Muscle layer of colon (tissue), 2 donors: ENCODE results near the gene RASGRP3.

Experiments
- H3K27ac ChIP-seq: one replicate; pipeline ENCODE4 v1.7.0; 2013; ENCODE audit warnings: low read depth, mild to moderate bottlenecking, low read length, moderate library complexity
- H3K27me3 ChIP-seq, 2 donors: one replicate each; pipeline ENCODE4 v1.7.0; 2013; ENCODE audit warnings: low read length in 2 of 2, mild to moderate bottlenecking in 2 of 2; ENCODE audit not compliant: insufficient read depth in 2 of 2, control insufficient read depth in 1 of 2
- H3K36me3 ChIP-seq: one replicate; pipeline ENCODE4 v1.7.0; 2013; ENCODE audit warnings: mild to moderate bottlenecking, low read length; ENCODE audit not compliant: insufficient read depth
- H3K4me1 ChIP-seq: one replicate; pipeline ENCODE4 v1.7.0; 2013; ENCODE audit warnings: mild to moderate bottlenecking, low read length; ENCODE audit not compliant: insufficient read depth
- H3K4me3 ChIP-seq, 2 donors: one replicate each; pipeline ENCODE4 v1.7.0; 2013; ENCODE audit warnings: low read length in 2 of 2, low read depth in 1 of 2, mild to moderate bottlenecking in 1 of 2, moderate library complexity in 1 of 2
- H3K9ac ChIP-seq: one replicate; pipeline ENCODE4 v1.7.0; 2013; ENCODE audit warnings: low read length
- H3K9me3 ChIP-seq: one replicate; pipeline ENCODE4 v1.7.0; 2013; ENCODE audit warnings: mild to moderate bottlenecking, low read length
- donor health status: abdominal sarcoma.
- donor health status: Adenocarcinoma of cecum.

RASGRP3 gene

DNA sequence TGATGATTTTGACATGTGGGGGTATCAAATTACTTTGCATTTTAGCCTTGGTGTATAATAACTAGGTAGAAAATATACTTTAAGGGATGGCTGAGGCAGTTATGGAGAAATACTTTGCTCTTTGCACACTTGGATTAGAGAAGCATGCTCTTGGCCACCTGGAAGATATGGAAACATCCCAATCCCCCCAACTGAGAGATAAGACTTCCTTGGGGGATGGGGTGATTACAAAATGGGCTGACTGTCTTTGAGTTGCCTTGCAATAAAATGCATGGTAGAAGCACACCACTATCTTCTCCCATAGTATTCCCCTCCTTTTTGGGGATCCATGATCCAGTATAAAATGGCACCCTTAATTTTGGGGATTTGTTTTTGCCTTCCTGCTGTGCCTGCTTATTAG is 137.7 kb downstream of the RASGRP3 start:
- no peak overlapping the region for H3K4me3 ChIP-seq
- H3K36me3 ChIP-seq: no peaks in the 10 kb centered on the region

More for the DNA sequence above, 137.7 kb downstream of the RASGRP3 start:
- H3K4me1 ChIP-seq: no peaks in the 10 kb centered on the region
- no peaks in the 10 kb centered on the region for H3K27me3 ChIP-seq
- no peak overlapping the region for H3K27ac ChIP-seq
- H3K9me3 ChIP-seq: no peaks in the 10 kb centered on the region
- no peak overlapping the region for H3K9ac ChIP-seq
